Glomerular endothelial cell (primary cell): Measurements from ENCODE around the gene P2RY12. TPM values are rescaled to one million over a fixed set of nuclear protein-coding genes. Genes with fewer than 3 reads are reported as not detected.

ENCODE experiments used
- DNase-seq: peaks from one replicate; pipeline ENCODE4 v3.0.0-alpha.2; 2011; ENCODE audit warnings: low read depth, low spot score; ENCODE audit errors: extremely low read depth
- total RNA-seq: library from RNA; depleted of rRNA; stranded (reverse); fragments of >200 nt; gene quantifications from 2 replicates; pipeline ENCODE4 v1.2.3, GENCODE V29; 2015

P2RY12 gene
- total RNA-seq, 1 donor from 2014 or later: not detected

DNA sequence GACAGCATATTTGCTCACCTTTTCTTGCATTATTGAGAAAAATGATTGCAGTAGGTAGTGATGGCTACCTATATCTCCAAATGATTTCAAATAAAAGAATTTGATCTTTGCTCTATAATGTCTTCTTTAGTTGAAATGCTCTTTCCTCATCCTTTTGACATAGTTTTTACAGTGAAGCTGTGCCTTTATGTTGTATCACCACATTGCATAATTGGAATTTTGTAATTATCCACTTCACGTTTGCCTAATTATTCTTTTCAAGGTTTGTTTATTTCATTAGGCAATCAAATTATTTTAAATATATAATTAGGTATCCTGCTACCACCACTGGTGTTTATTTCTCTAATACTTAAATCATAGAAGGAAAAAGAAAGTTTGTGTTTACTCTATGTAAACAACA, 33.9 kb downstream of the P2RY12 start:
- DNase-seq: no peak

DNA sequence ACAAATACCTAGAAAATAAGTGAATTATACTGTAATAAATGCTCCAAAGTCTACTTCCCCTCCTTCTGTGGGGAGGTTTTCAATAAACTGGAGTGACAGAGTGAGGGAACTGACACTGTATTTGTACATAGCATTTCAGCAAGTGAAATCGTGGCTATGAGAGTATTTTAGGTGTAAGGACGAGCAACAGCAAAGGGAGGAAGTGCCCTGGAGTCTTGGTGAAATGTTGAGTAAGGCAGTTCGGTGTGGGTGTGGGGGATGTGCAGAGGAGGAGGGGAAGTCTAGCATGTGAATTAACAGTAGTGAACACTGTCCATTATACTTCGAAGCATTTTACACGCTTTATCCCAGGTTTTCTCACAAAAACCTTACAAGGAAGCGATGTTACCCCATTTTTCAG, 37.1 kb downstream of the P2RY12 start:
- no peak for DNase-seq

DNA sequence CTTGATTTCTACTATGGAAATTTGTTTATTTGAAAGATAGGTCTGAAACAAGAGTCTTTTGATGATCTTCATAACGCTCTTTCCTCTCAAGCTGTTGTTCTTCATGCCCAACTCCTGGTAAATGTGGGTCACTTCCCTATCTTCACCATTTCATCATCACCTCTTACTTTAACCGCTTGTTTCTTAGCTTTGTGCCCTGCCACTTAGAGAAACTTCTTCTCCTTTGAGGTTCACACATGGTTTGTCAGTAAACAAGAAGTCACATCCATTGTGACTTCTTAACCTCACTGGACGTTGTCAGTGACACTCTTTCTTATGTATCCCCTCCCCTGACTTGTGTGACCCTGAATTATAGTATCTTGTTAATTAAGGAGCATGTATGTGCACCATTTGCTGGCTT, 38.3 kb downstream of the P2RY12 start:
- no peak for DNase-seq

DNA sequence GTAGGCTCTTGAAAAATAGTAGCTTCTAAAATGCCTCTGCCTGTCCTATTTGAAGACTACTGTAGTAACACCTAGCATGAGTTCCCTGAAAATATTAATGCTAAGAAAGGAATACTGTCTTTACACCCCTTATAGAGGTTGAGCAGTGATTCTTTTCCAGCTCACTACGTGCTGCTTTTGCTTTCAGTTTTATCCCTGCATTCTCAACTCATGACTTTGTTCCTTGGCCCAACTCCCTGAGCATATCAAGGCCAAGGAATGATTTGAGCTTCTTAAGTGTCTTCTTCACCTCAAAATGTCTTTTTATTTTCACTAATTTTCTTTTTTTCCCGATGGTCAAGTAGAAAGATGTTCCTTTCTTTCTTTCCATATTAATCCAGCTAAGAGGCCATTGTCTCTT, 38.7 kb downstream of the P2RY12 start:
- no peak for DNase-seq

DNA sequence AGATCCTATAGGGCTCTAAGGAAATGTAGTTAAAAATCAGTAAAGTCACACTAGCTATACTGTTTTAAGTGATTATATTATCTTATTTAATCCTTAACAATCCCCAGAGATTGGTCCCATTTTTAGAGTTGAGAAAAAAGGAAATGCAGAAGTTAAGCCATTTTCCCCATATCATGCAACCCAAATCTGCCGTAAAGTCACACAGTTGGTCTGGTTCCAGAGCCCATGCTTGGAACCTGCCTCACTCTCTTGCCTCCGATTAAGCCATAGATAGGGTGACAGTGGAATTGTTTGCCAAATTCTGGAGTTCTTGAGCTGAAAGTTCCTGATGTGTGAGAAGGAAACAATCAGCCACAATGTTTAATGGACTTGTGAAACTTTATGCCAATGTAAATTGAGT, 52.9 kb downstream of the P2RY12 start:
- no peak for DNase-seq

DNA sequence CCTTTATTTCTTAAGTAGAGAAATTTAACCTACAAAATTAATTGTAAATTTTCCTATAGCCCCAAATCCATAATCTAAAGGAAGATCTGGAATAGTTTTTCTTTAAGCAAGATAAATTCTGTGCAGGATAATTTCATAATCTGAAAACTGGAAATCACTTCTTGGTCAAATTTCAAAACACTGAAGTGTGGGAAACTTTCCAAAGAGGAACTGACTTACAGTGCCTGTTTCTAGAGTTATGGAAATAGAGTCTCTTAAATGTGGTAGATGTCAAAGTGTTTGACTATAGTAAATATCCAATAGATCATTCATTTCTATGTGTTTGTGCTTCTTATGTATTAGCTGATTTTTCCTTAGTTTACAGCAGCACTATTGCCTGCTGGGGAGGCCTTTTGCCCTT, 53.7 kb downstream of the P2RY12 start:
- no peak for DNase-seq

DNA sequence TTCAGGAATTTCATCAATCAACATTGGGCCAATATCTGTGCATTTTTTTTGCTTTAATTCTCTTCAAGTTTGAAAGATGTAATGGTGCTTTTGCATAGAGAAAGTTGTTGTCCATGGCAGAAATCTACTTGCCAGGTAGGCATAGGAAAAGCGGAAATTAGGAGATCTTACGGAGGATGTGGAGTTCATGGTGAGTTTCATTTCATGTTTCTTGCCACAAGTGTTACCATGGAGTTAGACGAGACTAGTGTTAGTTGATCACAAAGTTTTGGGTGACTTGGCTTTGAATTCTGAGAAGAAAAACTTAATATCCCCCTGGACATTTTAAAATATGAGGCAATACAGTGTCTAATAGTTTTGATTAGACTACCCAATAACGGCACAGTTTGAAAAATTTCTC, 54.2 kb downstream of the P2RY12 start:
- DNase-seq: no peak

DNA sequence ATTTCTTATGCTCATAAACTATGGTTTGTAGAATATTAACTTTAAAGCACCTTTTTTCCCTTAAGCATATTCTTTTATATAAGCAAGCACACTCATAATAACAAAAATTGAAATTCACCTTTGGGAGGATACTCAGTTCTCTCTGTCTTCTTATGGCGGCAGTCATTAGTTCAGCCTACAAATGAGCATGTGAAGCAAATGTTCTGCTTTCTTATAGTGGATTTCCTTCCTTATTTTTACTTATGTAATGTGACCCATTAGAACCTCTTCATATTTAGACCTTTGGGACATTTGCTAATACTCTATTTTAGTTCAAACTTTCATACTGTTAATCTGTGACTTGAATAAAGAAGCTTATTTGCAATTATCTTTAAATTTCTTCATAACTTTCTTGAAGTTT, 55.2 kb downstream of the P2RY12 start, which contains the start of gene P2RY13:
P2RY13 (minus strand) TSS at position 187 of the 400 bp plus-strand sequence; CDS start at position 166, 21 bp downstream.
- no peak for DNase-seq

DNA sequence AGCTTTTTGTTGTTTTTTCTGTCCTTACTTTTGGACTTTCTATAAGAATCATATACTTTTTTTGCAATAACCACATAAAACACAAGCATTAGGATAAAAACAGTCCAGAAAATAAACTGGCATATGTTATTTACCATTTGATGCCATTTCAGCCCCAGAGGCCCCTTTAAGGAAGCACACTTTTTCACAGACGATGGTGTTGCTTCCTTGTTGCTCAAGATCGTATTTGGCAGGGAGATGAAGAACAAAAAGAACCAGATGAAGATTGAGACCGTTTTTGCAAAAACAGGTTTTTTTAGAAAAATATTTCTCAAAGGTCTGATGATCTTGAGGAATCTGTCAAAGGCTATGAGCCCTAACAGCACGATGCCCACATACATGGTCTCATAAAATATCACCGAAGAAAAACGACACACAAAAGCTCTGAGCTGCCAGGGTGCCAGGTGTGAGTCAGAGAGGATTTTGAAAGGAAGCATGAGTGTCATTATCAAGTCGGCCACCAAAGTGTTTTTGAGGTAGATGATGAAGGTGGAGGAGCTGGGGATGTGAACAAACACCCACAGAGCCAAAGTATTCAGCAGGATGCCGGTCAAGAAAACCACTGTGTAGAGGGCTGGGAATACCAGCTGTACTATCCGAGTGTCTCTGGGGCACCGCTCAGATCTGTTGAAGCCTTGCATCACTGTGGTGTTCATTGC, 56.1 kb downstream of the P2RY12 start:
- DNase-seq: no peak

DNA sequence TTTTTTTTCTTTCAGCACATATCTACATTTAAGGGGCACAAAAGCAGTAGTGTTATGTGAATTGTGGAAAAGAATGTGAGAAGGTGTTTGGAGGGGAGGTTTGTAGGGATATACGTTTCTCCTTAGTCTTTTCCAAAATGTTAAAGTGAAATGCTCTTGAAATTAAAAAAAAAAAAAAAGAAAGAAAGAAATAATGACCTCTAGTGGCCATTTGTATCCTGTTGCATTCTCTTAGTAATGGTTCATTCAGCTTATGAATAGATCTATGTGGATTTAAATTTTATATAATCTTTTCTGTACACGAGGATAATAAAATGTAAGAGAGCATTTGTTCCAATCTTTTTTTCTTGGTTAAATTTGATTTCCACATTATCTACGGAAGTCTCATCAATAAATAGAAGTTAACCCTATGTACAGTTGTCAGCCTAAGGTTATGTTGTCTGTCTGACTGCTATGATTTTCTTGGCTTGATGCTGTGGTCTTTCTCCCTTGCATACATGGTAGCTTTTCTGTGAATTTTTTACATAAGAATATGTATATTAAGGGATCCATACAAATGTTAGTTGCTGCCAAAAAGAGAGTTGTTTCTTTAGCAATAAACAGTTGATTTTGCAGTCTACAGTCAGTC, 56.9 kb downstream of the P2RY12 start:
- no peak for DNase-seq

DNA sequence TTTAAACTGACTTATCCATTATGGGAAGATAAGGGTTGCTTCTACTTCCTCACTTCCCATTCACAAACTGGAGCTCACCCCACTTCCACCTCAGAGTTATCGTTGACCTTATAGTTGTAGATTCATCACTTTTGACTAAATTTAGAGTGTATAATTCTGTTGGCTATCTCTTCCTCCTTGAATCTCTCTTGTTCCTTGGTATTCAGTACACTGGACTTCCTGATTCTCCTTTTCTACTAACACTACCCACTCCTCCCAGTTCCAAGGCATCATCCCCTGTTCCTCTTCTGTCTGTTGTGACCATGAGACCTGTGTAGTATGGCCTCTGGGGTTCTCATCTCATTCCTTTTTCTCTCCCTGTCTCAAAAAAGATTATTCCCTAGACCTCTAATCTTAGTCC, 62.0 kb downstream of the P2RY12 start:
- no peak for DNase-seq

DNA sequence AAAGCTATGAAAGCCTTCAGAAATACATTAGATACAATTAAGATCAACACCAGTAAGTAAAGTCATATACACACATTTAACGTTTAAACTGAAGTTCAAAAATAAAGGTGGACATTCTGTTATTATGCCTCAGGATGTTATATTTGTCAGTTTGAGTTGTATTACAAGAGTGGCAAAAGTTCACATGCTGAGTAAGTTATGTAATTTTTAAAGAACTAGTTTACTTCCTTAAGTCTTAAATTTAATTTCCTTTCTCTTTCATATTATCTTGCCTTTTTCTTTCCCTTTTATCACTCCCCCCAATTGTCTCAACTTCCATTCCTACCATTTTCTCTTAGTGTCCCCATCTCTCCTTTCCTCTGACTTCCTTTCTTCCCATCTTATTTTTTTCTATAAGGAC, 63.0 kb downstream of the P2RY12 start:
- DNase-seq: no peak

DNA sequence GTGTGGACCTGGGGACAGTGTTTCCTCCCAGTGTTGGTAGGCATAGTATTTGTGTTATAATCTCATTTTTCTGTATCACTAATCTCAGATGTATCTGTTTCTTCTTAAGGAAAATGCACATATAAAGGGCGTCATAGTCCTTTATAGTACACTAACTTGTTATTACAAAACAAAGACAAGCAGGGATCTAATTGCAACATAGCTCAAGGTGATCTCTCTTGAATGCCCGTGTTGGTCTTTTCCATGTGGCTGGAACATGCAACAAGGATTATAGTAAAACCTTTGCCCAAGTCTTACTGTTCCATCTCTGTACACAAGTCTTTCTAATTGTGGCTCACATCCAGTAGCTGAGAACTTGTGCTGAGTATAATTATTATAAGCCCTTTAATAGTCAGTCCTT, 64.4 kb downstream of the P2RY12 start:
- DNase-seq: no peak

DNA sequence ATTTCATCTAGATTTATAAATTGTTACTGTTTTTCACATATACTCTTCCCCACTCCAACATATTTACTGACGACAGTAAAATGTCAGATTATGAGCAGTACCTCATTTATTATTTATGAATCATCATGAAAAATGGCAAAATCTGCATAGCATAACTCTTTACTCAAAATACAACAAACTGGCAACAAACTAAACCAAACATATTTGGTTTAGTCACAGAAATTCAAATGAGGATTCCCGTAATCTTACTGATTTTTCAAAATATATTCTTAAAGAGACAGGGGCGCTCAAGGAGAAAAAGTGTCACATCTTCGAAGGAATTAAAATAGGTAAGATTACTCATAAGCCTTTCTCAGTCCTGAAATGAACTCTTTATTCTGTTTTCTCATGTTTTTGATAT, 64.9 kb downstream of the P2RY12 start:
- DNase-seq: no peak

DNA sequence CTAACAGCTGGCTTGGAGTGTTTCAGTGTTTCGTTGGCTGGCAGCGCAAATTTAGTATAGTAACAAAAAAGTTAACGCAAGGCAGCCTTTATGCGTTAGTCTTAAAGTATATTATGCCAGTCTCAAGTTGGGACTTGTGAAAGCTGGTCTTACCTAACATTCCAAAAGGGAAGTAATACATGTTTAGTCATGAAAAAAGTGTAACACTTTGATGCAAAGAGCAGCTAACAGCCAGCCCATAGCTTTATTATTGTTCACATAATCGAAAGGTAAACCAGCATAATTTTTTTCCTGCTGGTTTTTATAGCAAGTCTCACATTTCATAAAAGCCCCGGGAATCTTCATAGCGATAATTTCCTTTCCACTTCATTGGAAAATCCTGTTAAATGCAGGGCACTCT, 65.6 kb downstream of the P2RY12 start:
- no peak for DNase-seq

DNA sequence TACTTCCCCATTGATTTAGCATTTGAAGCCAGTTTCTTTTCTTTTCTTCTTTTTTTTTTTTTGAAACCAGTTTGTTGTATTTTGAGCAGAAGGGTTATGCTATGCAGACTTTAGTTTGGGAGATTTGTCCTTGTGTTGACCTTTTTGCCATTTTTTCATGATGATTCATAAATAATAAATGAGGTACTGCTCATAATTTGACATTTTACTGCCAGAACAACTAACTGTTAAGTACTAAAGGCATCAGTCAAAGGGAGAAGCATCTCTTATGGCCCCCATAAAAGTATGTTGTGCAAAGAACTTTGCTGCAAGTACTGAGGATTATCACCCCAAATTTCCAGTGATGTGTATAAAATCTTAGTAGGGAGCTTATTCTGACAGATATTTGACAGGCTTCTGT, 66.2 kb downstream of the P2RY12 start:
- no peak for DNase-seq

DNA sequence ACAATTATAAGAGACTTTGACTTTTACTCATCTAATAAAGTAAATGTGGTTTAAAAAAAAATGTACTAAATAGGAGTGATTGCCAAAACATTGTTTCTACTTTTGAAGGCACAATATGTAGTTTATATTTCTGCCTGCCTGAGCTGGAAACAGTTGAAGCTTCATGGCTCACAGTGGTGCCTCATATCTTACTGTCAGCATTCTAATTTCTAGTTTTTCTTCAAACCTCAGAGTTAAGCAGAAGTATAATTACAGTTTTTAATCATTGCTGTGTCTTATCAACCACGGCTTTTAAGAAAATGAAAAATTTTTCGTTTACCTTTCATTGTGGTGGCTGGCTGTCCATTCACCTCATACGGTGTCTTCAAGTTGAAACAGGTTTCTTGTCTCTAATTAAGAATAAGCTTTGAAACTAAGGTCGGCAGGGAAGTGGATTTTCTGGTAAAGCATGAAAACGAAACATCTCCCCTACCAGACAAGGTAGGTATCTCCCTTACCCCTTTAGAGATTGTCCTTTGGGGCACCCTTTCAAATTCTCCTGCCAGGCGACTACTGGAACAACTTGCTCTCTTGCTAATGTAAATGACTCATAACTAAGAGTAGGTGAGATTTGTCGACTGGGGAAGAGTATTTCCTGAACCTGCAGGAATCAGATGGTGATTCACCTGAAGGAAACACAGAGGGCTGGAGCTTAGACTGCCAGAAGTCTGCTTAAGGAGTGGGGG, 68.1 kb downstream of the P2RY12 start, which contains the start of gene GPR87:
GPR87 (minus strand) TSS at position 554 of the 725 bp plus-strand sequence. CDS start 16,720 bp downstream, outside the sequence.
- no peak for DNase-seq

DNA sequence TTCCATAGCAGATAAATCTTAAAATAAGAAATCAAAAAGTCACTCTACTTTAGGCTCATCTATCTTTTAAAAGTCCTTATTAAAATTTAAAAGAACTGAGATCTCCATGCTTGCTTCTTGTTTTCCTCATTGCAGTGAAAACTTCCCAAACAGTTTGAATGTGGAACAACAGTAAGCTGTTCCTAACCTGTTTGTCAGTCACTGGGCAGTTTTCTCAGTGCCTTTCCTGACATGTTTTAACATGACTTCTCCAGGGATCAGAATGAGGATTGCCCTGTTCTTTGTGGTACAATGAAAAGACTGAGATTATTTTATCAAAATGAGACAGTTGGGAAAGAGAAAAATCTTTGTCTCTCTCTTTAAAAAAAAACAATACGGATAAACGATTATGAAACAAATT, 68.7 kb downstream of the P2RY12 start:
- no peak for DNase-seq

DNA sequence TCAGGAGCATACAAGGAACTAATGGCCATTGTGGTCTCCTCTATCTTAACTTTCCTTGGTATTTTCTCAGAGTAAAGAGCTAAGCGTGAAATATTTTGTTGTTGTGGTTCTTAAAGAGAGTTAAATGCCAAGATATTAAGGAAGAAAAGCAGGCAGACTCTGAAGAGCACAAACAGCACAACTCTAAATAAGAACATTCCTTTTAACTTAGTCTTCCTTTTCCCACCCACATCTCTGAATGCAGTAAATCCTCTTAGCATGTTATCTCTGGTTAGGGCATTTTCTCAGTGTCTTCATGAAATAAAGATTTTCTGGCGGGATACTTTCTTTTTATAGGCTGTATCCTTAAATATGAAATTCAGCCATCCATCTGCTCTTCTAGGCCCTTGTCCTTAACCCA, 69.4 kb downstream of the P2RY12 start:
- DNase-seq: no peak

DNA sequence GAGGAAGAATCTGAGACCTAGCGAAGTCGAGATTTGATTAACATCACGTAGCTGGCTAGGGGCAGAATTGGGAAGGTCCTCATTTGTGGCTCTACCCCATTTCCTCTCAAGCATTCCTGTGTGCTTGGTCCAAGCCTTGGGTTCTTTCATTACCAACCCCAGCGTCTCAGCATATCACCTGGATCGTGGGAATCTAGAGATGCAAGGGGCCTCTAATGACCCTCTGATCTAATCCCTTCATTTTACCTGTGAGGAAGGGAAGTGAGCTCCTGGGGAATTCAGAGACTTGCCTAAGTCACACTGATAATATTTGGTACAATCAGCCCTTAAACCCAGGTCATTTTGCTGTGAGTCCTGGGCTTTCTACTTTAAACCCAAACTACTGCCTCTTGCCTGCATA, 70.0 kb downstream of the P2RY12 start:
- DNase-seq: no peak

DNA sequence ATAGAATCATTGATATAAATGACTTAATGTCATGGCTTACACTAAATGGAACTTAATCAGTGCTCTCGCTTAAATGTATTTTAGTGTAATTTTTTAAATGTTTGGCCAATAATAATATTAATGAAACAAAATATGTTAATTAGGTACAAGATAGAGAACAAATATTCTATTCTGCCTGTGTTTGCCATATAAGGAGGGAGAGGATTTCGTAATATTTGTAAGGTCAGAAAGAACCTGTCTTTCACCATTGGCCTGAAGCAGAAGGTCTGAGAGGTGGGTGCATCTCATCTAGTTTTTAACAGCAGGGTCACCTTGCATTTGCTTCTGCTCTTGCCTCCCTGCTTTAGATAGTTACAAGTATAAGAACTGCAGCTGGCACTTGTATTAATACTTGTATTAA, 70.4 kb downstream of the P2RY12 start:
- no peak for DNase-seq

DNA sequence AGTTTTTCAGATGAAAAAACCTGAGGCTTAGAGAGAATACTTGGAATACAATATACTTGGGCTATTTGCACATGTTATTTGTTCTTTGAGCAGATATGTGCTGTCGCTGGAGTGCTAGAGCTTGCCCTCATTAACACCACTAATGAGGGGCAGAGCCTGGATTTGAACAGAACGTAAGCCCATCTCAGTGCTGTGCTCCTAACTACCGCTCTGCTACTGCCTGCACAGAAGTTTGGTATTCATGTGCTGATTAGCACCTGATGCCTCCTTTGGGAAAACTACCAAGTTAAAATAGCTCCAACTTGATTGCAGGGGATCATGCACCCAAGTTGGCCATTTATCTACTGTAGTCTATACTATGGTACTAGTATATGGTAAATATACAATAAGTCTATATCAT, 71.6 kb downstream of the P2RY12 start:
- no peak for DNase-seq
